RPMI7951 (cell line): ENCODE measurements around the gene KDR. TPM values are rescaled to one million over a fixed set of nuclear protein-coding genes. Genes with fewer than 3 reads are reported as not detected.
A peak's percentile ranks its signal among the peaks of the same experiment; 100 is the strongest.

Source experiments
- DNase-seq: peaks from one replicate; pipeline ENCODE4 v3.0.0-alpha.2; 2012; ENCODE audit warnings: low read depth
- total RNA-seq: library from RNA; depleted of rRNA; stranded (reverse); fragments of >200 nt; shearing (Covaris generic); gene quantifications from 2 replicates; pipeline ENCODE4 v1.2.3, GENCODE V29; 2014

KDR gene
- total RNA-seq, 1 experiment from 2014 or later, result under 0.01 TPM

GRCh38 chr4:55123791-55124190 is 1.6 kb downstream of the KDR start:
- no peak for DNase-seq

GRCh38 chr4:55122235-55122634 is 3.2 kb downstream of the KDR start:
- DNase-seq, result no peak

- DNase-seq, result no peak
Observed at GRCh38 chr4:55121246-55121645, 4.1 kb downstream of the KDR start.

GRCh38 chr4:55118397-55118796 is 7.0 kb downstream of the KDR start:
- no peak for DNase-seq

- DNase-seq, result no peak
Observed at GRCh38 chr4:55117511-55117910, 7.9 kb downstream of the KDR start.

GRCh38 chr4:55116450-55116849 is 8.9 kb downstream of the KDR start:
- DNase-seq, result no peak

- no peak for DNase-seq
Observed at GRCh38 chr4:55111601-55112000, 13.8 kb downstream of the KDR start.

GRCh38 chr4:55110131-55110530 is 15.3 kb downstream of the KDR start:
- no peak for DNase-seq

- no peak for DNase-seq
Observed at GRCh38 chr4:55107054-55107453, 18.3 kb downstream of the KDR start.

GRCh38 chr4:55103224-55103623 is 22.2 kb downstream of the KDR start:
- no peak for DNase-seq

GRCh38 chr4:55099816-55100215 is 25.6 kb downstream of the KDR start:
- DNase-seq, result no peak

- no peak for DNase-seq
Observed at GRCh38 chr4:55098456-55099204, 26.8 kb downstream of the KDR start.

GRCh38 chr4:55096619-55097018 is 28.8 kb downstream of the KDR start:
- no peak for DNase-seq

GRCh38 chr4:55096045-55096444 is 29.4 kb downstream of the KDR start:
- DNase-seq, result no peak

GRCh38 chr4:55092504-55092903 is 32.9 kb downstream of the KDR start:
- no peak for DNase-seq

GRCh38 chr4:55089916-55090315 is 35.5 kb downstream of the KDR start:
- DNase-seq, result no peak

GRCh38 chr4:55087913-55088260 is 37.5 kb downstream of the KDR start:
- DNase-seq, result peak; percentile 2

- no peak for DNase-seq
Observed at GRCh38 chr4:55087009-55087912, 38.1 kb downstream of the KDR start.

- no peak for DNase-seq
Observed at GRCh38 chr4:55086578-55086977, 38.8 kb downstream of the KDR start.

- no peak for DNase-seq
Observed at GRCh38 chr4:55083735-55084134, 41.7 kb downstream of the KDR start.

GRCh38 chr4:55082756-55083155 is 42.6 kb downstream of the KDR start:
- DNase-seq, result no peak

- no peak for DNase-seq
Observed at GRCh38 chr4:55080174-55080865, 45.1 kb downstream of the KDR start.
